GM23338 (cell line): ENCODE data around the gene MAST2. TPM values are rescaled to one million over a fixed set of nuclear protein-coding genes. Genes with fewer than 3 reads are reported as not detected.

Experiments used
- ATAC-seq: fragments of 200-7000 bp; cut with Tn5 transposase; 3 replicates; pipeline ENCODE4 v1.9.1; 2020
- DNase-seq: peaks from one replicate; pipeline ENCODE4 v3.0.0-alpha.2; 2015; ENCODE audit warnings: low spot score
- H2AFZ ChIP-seq: fragments of 200-600 bp; sonication (generic); 2 replicates; pipeline ENCODE4 v1.8.0; 2016; ENCODE audit warnings: antibody characterized with exemption, mild to moderate bottlenecking, moderate library complexity
- H3F3A ChIP-seq: fragments of 200-600 bp; sonication (generic); replicated peaks from 2 replicates; pipeline ENCODE4 v1.8.0; 2017; ENCODE audit warnings: antibody characterized with exemption, mixed run types, low read depth
- H3K27ac ChIP-seq: fragments of 200-600 bp; sonication (generic); 2 replicates; pipeline ENCODE4 v1.6.1; 2016; ENCODE audit warnings: low read depth
- H3K27me3 ChIP-seq: fragments of 200-600 bp; sonication (generic); 2 replicates; pipeline ENCODE4 v1.8.0; 2016; ENCODE audit warnings: mild to moderate bottlenecking, mixed run types, moderate library complexity; ENCODE audit not compliant: insufficient read depth
- H3K36me3 ChIP-seq: fragments of 200-600 bp; sonication (generic); 2 replicates; pipeline ENCODE4 v1.8.0; 2016; ENCODE audit warnings: mild to moderate bottlenecking; ENCODE audit not compliant: insufficient read depth
- H3K4me1 ChIP-seq: fragments of 200-600 bp; sonication (generic); 2 replicates; pipeline ENCODE4 v1.8.0; 2016; ENCODE audit warnings: mild to moderate bottlenecking, moderate library complexity; ENCODE audit not compliant: insufficient read depth
- H3K4me2 ChIP-seq: fragments of 200-600 bp; sonication (generic); 2 replicates; pipeline ENCODE4 v1.7.1; 2017; ENCODE audit warnings: mixed run types
- H3K4me3 ChIP-seq: fragments of 200-600 bp; sonication (generic); 2 replicates; pipeline ENCODE4 v1.6.1; 2016; ENCODE audit warnings: mixed run types
- H3K79me2 ChIP-seq: fragments of 200-600 bp; sonication (generic); replicated peaks from 2 replicates; pipeline ENCODE4 v1.8.0; 2017; ENCODE audit warnings: mild to moderate bottlenecking; ENCODE audit not compliant: insufficient read depth
- H3K9me2 ChIP-seq: fragments of 200-600 bp; sonication (generic); 2 replicates; pipeline ENCODE4 v1.8.0; 2017; ENCODE audit not compliant: insufficient read depth
- H4K20me1 ChIP-seq: fragments of 200-600 bp; sonication (generic); replicated peaks from 2 replicates; pipeline ENCODE4 v1.8.0; 2017; ENCODE audit warnings: mild to moderate bottlenecking; ENCODE audit not compliant: insufficient read depth
- H3K27ac Mint-ChIP-seq: 2 replicates; pipeline ENCODE4 v1.8.0; 2020; ENCODE audit warnings: inconsistent platforms, mild to moderate bottlenecking, moderate library complexity, mixed read lengths
- H3K27me3 Mint-ChIP-seq: 3 replicates; pipeline ENCODE4 v1.8.0; 2022; ENCODE audit warnings: low read depth, mild to moderate bottlenecking, moderate library complexity, mixed read lengths, inconsistent platforms; ENCODE audit not compliant: insufficient read depth, poor library complexity
- H3K36me3 Mint-ChIP-seq: 3 replicates; pipeline ENCODE4 v1.8.0; 2021; ENCODE audit warnings: low read depth, mild to moderate bottlenecking, inconsistent platforms, moderate library complexity, mixed read lengths
- H3K4me1 Mint-ChIP-seq: 3 replicates; pipeline ENCODE4 v1.8.0; 2020; ENCODE audit warnings: mild to moderate bottlenecking, inconsistent platforms, mixed read lengths
- H3K4me3 Mint-ChIP-seq: 3 replicates; pipeline ENCODE4 v1.8.0; 2021; ENCODE audit warnings: moderate library complexity, mild to moderate bottlenecking, inconsistent platforms, mixed read lengths
- H3K9me3 Mint-ChIP-seq: 3 replicates; pipeline ENCODE4 v1.8.0; 2020; ENCODE audit warnings: moderate library complexity, mild to moderate bottlenecking, inconsistent platforms, mixed read lengths
- CREB1 ChIP-seq: fragments of 250-450 bp; sonication (Bioruptor Pico); IDR thresholded peaks from 2 replicates; pipeline ENCODE4 v1.5.0; 2020; ENCODE audit warnings: low read depth, mild to moderate bottlenecking, moderate library complexity
- EZH2 ChIP-seq: fragments of 200-600 bp; sonication (generic); IDR thresholded peaks from one replicate; pipeline ENCODE4 v1.8.0; 2017; ENCODE audit warnings: antibody characterized with exemption, mild to moderate bottlenecking, low read depth; ENCODE audit not compliant: unreplicated experiment
- EZH2phosphoT487 ChIP-seq: fragments of 200-600 bp; sonication (generic); IDR thresholded peaks from one replicate; pipeline ENCODE4 v1.8.1; 2018; ENCODE audit warnings: antibody characterized with exemption; ENCODE audit not compliant: unreplicated experiment
- JUNB ChIP-seq: IDR thresholded peaks from one replicate; pipeline ENCODE4 v1.6.1; 2016; ENCODE audit warnings: antibody characterized with exemption; ENCODE audit not compliant: unreplicated experiment
- NANOG ChIP-seq: IDR thresholded peaks from 2 replicates; pipeline ENCODE4 v1.6.1; 2016; ENCODE audit warnings: antibody characterized with exemption, borderline replicate concordance
- POLR2AphosphoS5 ChIP-seq: IDR thresholded peaks from 2 replicates; pipeline ENCODE4 v1.6.1; 2016; ENCODE audit warnings: antibody characterized with exemption, low read depth
- REST ChIP-seq: IDR thresholded peaks from one replicate; pipeline ENCODE4 v1.6.1; 2018; ENCODE audit warnings: antibody characterized with exemption; ENCODE audit not compliant: unreplicated experiment
- STAT1 ChIP-seq: IDR thresholded peaks from one replicate; pipeline ENCODE4 v1.6.1; 2016; ENCODE audit warnings: antibody characterized with exemption; ENCODE audit not compliant: unreplicated experiment
- ZNF114 ChIP-seq: fragments of 250-450 bp; sonication (Bioruptor Pico); IDR thresholded peaks from 2 replicates; pipeline ENCODE4 v1.5.0; 2020; ENCODE audit warnings: mild to moderate bottlenecking, moderate library complexity
- ZNF331 ChIP-seq: fragments of 250-450 bp; sonication (Bioruptor Pico); IDR thresholded peaks from 2 replicates; pipeline ENCODE4 v1.5.0; 2020; ENCODE audit warnings: low read depth, mild to moderate bottlenecking, moderate library complexity
- ZNF462 ChIP-seq: fragments of 250-450 bp; sonication (Bioruptor Pico); IDR thresholded peaks from 2 replicates; pipeline ENCODE4 v1.5.0; 2020; ENCODE audit warnings: mild to moderate bottlenecking, moderate library complexity
- polyA plus RNA-seq: library from polyadenylated mRNA; unstranded; fragments of >200 nt; fragmentation: Nextera tagmentation; extraction: Ambion mirVana; gene quantifications from 2 replicates; pipeline ENCODE4 v1.2.1, GENCODE V29; 2016
- total RNA-seq: library from RNA; depleted of rRNA; stranded (reverse); fragments of >200 nt; shearing (Covaris generic); gene quantifications from 2 replicates; pipeline ENCODE4 v1.2.3, GENCODE V29; 2014
- TF ChIP-seq, protein P1 (sequence below): IDR thresholded peaks from 2 replicates; pipeline ENCODE4 v1.6.1; 2016; ENCODE audit warnings: antibody characterized with exemption
- TF ChIP-seq, protein P2 (sequence below), 2 experiments: fragments of 200-600 bp in 1 of 2; sonication (generic) in 1 of 2; conservative IDR thresholded peaks; 2 replicates each; pipeline versions ENCODE4 v1.5.1 to v1.6.1; 2016 to 2017; ENCODE audit warnings: antibody characterized with exemption in 2 of 2, low read depth in 2 of 2, mild to moderate bottlenecking in 2 of 2, moderate library complexity in 1 of 2

MAST2 gene
- total and polyA plus RNA-seq, 2 experiments from 2014 or later: 11.5 to 57.7 TPM

GRCh38 chr1:45942411-45942810 is 139.0 kb downstream of the MAST2 start:
- no peaks in the 10 kb centered on the region for H3K36me3 ChIP-seq
- ATAC-seq: no peak
- peaks cover 37% of the 10 kb centered on the region for H3K79me2 ChIP-seq
- H3K9me2 ChIP-seq: no peaks in the 10 kb centered on the region
- no peaks in the 10 kb centered on the region for H3K4me1 ChIP-seq
- TF ChIP-seq ZNF462 (CRISPR knock-in tag) (no peak), STAT1 (no peak), NANOG (no peak), POLR2AphosphoS5 (no peak), REST (no peak), CREB1 (no peak), ZNF114 (no peak), JUNB (no peak), ZNF331 (CRISPR knock-in tag) (no peak), EZH2 (no peak), EZH2phosphoT487 (no peak)
- TF ChIP-seq, protein P1, sequence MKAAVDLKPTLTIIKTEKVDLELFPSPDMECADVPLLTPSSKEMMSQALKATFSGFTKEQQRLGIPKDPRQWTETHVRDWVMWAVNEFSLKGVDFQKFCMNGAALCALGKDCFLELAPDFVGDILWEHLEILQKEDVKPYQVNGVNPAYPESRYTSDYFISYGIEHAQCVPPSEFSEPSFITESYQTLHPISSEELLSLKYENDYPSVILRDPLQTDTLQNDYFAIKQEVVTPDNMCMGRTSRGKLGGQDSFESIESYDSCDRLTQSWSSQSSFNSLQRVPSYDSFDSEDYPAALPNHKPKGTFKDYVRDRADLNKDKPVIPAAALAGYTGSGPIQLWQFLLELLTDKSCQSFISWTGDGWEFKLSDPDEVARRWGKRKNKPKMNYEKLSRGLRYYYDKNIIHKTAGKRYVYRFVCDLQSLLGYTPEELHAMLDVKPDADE: no peak
- TF ChIP-seq, protein P2, sequence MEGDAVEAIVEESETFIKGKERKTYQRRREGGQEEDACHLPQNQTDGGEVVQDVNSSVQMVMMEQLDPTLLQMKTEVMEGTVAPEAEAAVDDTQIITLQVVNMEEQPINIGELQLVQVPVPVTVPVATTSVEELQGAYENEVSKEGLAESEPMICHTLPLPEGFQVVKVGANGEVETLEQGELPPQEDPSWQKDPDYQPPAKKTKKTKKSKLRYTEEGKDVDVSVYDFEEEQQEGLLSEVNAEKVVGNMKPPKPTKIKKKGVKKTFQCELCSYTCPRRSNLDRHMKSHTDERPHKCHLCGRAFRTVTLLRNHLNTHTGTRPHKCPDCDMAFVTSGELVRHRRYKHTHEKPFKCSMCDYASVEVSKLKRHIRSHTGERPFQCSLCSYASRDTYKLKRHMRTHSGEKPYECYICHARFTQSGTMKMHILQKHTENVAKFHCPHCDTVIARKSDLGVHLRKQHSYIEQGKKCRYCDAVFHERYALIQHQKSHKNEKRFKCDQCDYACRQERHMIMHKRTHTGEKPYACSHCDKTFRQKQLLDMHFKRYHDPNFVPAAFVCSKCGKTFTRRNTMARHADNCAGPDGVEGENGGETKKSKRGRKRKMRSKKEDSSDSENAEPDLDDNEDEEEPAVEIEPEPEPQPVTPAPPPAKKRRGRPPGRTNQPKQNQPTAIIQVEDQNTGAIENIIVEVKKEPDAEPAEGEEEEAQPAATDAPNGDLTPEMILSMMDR (conservative IDR thresholded peaks at IDR 0.05; ENCODE audit: low read depth in 2 of 2): no peak
- H3K4me3 Mint-ChIP-seq: no peak overlapping the region
- no peak for DNase-seq
- H3K9me3 Mint-ChIP-seq: no peaks in the 10 kb centered on the region; the same call in 2 of the 3 replicates
- H3K36me3 Mint-ChIP-seq: 0 out of 3 replicates have a peak, but pooled peaks cover 3% of the 10 kb centered on the region
- no peak overlapping the region for H2AFZ ChIP-seq
- H3K27me3 ChIP-seq: no peaks in the 10 kb centered on the region
- peaks cover 2% of the 10 kb centered on the region for H3K27me3 Mint-ChIP-seq
- no peaks in the 10 kb centered on the region for H4K20me1 ChIP-seq
- H3K4me2 ChIP-seq: no peak overlapping the region
- H3K4me1 Mint-ChIP-seq: peaks cover 8% of the 10 kb centered on the region
- no peak overlapping the region for H3K27ac Mint-ChIP-seq
- no peaks in the 10 kb centered on the region for H3F3A ChIP-seq
- H3K4me3 ChIP-seq: no peak overlapping the region
- H3K27ac ChIP-seq: no peak overlapping the region
